ENCODE data around the gene DUSP16.

DNA sequence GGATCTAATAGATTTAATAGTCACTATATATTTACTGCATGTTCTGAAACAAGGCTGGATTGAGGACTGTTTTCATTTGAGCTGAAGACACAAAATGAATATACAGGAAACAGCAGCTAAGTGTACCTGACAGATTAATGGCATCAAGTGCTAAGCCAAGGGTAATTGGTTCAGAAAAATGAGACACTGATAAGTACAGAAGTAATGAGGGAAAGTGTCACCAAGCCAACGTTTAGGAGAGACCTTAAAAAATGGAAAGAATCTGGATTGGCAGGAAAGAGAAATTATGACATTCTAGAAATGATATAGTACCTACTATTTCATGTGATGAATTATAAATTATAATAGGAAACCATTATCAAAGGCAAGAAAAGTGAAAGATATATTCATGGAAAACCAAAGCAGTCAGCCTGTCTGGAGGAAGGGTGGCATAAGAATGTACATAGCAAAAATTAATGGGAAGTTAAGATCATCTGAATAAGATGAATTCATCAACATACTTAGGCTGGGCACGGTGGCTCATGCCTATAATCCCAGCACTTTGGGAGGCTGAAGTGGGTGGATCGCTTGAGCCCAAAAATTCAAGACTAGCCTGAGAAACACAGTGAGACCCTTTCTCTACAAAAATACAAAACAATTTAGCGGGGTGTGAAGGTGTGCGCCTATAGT is 21.0 kb upstream of the DUSP16 start:
- TF ChIP-seq TAF1 (IDR thresholded peaks at IDR 0.05; ENCODE audit: borderline replicate concordance, low read depth, low read length) (no peak), POLR2A (IDR thresholded peaks at IDR 0.05; ENCODE audit: low read depth, low read length) (no peak)

Data from GM12892 (cell line).